Stimulated activated CD8-positive, alpha-beta memory T cell treated with anti-CD3 and anti-CD28 coated beads, Interleukin-4, amount 100 ng/mL, for 24 hours (primary cell): ENCODE results near the gene CEBPG.

Source experiments
- DNase-seq: peaks from one replicate; pipeline ENCODE4 v3.0.0-alpha.2; 2020; ENCODE audit warnings: low read depth

CEBPG gene

GRCh38 chr19:33382006-33382405 lies 8.5 kb downstream of the CEBPG start:
- DNase-seq = no peak

GRCh38 chr19:33382982-33383381 lies 9.5 kb downstream of the CEBPG start:
- DNase-seq = no peak

DNA sequence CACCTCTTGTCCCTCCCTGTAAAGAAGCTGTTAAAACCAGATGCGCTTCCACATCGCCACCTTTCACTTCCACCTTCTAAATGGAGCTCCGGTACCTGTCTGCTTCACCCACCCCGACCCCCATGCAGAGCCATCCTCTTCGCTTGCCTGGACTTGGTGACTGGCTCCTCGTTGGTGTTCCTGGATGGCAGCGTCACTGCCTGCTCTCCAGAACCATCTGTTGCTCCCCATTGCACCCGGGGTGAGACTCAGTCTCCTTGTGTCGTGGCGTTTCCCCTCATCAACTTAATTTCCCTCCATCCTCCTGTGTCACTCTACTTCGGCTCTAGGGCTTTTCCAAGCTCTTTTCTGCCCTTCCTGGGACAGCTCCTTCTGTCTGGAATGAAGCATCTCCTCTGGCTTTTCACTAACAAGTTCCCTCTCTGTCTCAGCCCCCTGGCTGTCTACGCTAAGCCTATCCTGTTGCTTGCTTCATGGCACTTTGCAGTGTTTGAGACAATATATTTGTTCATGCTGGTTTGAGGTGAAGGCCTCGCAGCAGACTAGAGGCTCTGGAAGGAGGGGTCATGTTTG lies 10.3 kb downstream of the CEBPG start:
- DNase-seq = no peak

- DNase-seq = no peak
These were observed 11.5 kb downstream of the CEBPG start for GRCh38 chr19:33384983-33385382.

DNA sequence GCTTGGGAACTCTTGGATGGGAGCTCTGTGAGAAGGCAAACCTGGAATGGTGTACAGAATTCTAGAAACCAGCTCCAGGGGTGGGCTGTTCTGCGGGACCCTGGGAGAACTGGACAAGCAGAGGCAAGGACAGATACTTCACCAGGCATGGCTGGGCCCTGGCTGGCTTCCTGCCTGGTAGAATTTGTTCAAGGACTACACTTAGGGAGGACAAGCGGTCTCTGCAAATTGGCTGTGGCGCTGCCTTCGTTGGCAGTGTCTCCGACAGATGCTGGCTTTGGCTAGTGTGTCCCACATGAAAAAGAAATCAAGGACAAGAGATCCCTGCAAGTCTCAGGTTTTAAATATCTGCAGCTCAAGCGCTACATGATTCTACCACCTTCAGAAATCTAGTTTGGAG lies 12.4 kb downstream of the CEBPG start:
- DNase-seq = no peak

- DNase-seq = no peak
These were observed 12.9 kb downstream of the CEBPG start for GRCh38 chr19:33386361-33386858.

GRCh38 chr19:33387351-33388230 lies 14.1 kb downstream of the CEBPG start:
- no peak for DNase-seq

GRCh38 chr19:33388231-33388724 lies 14.8 kb downstream of the CEBPG start:
- no peak for DNase-seq

GRCh38 chr19:33388725-33389420 lies 15.4 kb downstream of the CEBPG start:
- DNase-seq = no peak

DNA sequence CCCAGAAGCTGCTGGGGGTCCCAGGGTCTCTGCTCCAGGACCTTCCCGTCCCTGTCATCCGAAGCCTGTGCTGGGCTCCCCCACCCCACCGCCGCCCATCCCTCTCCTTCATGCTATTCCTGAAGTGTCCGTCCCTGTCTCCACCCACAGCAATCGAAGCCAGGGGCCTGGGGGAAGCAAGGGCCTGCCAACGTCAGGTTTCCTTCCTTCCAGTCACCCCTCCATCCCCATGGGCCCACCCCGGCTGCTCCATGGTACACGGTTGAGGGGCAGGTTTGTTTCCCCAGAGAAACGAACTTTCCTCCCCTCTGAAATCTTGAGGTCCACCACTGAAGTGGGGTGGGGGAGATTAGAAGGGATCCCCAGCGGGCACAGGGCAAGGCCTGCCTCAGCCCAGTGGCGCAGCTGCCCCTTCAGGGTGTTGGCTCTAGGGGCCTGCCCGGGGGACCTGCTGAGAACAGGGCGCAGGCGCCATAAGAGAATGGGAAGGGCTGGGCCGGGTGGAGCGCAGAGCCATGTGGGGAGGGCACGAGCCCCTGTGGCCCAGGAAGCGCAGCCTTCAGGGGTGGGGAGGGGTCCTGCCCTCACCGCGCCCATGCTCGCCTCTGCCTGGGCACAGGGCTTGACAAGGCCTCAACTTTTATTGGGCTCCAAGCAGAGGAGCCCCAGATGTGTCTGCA lies 16.1 kb downstream of the CEBPG start:
- no peak for DNase-seq

DNA sequence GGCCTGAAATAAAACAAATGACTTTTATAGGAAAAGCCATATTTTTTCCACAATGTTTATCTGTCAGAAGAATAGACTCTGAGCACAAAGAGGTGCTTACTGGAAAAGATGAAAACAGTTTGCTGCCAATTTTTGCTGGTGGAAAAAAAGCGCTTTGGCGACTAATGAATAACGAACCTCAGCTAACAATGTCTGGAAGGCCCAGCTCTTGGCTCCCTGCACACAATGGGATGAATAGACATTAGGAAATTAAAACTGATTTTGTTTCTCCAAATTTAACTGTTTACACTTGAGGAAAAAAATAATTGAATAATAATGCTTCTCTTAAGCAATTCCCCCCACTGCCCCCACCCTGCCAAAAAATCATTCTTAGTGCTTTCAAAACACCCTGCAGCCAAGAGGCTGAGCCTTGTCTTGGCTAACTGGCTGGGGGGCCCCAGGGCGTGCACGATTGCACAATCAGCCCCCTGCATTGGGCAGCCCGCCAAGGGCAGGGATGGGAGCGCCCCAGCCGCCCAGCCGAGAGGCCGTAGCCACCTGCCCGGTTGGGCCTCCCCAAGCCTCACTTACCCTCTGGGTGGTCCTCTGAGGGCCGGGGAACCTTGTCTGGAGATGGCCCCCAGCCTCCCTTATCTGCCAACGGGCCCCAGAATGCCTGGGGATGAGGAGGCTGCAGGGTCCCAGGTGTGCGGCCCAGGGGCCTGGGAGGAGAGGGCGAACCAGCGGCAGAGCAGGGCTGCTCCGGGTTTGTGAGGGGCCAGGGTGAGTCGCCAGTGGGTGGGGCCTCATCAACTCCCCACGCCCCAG lies 16.8 kb downstream of the CEBPG start:
- no peak for DNase-seq

- DNase-seq = no peak
These were observed 17.6 kb downstream of the CEBPG start for GRCh38 chr19:33390908-33391630.

DNA sequence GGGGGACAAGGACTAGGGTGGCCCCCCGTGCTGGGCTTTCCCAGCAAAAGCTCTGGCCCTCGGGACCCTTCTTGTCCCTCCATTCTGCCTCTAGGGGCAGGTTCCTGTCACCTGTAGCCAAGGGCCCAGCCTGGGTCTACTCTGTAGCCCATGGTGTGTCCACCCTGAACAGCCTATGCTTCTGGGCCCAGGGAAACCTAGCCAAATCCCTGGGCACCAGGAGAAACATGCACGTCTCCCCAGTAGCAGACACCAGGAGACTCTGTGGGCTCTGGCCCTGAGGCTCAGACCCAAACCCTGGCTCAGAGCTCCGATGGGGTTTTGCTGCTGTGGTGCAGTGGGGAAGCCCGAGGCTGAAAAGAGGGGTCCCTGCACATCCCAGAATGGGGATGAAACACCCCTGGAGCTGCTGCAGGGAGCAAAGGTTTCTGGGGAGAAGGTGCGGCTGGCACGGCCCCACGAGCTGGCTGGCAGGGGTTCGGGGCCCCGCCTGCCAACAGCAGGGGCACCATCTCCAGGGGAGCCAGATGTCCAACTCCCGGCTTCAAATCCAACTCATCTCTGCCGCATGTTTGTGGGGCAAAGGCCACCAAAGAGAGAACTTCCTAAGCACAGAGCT lies 18.2 kb downstream of the CEBPG start:
- no peak for DNase-seq

DNA sequence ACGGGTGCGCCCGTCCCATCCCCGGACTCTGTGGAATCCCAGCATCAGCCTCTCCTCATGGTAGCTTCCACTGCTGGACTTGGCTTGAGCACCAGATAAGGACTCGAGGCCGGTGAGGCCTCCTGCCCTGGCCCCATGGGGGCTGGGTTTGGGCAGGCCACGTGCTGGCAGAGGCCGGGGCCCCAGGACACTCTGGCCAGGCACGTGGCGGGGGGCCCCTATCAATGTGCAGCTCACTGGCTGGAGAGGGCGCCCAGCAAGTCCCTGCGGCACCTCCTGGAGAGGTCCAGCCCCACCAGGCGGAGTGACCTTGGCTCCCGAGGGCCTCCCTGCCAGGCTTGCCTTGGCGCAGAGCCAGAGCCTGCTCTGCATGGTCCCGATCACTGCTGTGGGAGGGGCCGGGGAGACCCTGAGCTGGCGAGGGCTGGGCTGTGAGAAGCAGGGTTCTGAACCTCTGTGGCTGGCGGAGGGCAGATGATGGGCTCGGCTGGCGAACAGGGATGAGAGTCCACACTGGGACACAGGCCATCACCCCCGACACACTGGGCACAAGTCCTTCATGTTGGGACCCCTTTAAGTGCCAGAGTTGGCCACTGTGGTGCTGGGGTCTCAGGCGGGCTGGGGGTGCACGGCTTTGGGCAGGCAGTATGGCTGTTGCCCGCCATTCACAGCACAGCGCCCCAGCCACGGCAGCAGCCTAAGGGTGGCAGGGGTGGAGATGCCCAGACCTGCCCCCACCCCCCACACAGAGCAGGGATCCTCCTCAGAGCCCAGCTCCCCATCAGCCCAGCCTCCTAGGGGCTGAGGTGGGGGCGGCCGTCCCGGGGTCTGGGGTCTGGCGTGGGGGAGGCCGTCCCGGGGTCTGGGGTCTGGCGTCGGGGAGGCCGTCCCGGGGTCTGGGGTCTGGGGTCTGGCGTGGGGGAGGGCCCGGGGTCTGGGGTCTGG lies 19.1 kb downstream of the CEBPG start:
- no peak for DNase-seq

DNA sequence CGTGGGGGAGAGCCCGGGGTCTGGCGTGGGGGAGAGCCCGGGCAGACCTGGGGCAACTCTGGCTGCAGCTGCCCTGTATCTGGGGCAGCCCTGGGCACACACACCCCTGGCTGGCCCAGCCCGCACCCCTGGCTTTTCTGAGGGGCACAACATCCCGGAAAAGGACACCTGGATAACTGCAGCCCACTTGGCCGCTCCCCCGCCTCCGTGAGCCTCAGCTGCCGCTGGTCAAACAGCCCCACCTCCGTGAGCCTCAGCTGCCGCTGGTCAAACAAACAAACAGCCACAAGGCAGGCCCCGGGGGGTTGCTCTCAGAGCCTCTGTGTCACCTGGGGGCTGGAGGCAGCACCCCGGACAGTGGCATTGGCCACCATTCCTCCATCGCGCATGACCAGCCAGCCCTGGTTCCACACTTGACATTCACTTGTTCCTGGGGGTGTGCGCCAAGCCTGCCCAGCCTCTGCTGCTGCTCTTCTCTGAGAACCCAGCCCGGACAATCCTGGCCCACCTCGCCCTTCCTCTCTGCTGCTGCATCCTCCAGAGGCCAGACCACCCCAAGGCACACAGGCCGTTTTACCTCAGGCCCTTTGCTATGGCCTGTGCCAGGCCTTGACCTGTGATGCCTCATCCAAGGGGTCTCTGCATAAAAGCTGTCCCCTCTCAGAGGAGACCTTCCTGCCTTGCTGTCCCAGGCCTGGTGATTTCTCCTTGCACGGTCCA lies 19.9 kb downstream of the CEBPG start:
- DNase-seq = no peak

GRCh38 chr19:33394006-33394722 lies 20.7 kb downstream of the CEBPG start:
- DNase-seq = no peak

GRCh38 chr19:33394723-33395560 lies 21.4 kb downstream of the CEBPG start:
- no peak for DNase-seq
